SIG-M5 treated with dmso at 0.1 percent for 504 hours (cell line): ENCODE data around the gene SNCA.

Source experiments
- DNase-seq: peaks from one replicate; lab custom pipeline; 2025; ENCODE audit not compliant: unreplicated experiment; lab: John Stamatoyannopoulos, UW

SNCA gene

DNA sequence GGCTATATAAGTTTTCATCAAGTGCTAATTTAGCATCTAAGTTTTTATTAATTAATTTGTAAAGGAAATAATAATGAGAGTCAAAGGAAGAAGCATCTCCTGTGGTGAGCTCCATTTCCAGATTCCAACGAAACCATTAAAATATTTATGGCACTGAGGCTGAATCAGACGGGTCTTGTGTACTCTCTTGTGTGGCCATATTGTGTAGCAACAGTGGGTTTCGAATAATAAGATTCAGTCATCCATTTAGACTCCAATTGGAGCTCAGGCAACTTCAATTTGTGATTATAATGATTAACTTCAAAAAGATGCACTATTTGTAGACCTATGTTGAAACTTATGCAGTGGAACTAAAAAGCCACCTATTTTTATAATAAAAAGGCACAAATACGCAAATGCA lies 82.4 kb downstream of the SNCA start:
- no peak for DNase-seq

DNA sequence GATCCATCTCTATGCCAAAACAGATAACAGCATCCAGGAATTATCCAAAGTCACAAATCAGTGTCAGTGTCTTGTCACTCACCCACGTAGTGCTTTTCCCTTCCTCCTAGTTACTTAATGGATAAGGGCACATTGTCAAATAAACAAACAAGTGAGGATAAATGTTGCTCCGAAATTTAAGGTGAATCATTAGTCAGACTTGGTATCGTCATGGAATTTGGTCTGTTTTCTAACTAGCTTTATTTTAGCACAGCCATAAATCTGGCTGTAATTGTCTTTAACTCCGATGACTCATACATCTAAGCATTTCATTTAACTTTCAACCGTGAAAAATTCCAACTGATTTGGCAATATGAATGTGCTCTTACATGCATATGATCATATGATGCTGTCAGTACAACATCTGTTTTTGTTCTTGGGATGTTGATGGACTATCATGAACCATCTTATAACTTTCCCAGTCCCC lies 83.3 kb downstream of the SNCA start:
- DNase-seq, result no peak

DNA sequence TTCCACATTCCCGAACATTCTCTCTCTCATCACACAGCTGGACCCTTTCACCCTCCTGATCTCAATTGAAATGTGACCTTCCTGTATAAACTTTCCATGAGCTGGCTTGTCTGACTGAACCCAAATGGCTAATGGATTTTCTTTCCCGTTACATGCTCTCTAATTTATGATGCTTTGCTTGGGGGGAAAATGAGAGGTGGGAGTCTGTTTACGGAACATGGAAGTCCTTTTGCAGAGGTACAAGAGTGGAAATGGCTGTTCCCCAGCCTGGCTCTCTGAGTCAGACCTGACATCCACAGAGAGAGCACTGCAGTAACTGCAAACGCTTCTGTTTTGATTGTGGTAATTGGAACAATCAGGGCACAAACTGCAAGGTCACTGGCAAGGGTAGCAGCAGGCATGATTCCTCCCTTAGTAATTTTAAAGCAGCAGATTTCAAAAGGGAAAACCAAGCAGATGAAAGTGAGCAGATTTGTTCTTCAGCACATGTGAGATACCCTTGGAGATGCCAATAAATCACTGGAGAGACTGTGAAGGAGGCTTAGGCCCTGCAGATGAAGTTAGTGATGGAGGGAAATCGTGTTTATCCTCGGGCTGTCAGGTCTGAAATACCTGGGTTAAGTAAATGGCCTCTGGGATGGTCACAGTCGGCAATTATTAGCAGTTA lies 83.9 kb downstream of the SNCA start:
- no peak for DNase-seq

DNA sequence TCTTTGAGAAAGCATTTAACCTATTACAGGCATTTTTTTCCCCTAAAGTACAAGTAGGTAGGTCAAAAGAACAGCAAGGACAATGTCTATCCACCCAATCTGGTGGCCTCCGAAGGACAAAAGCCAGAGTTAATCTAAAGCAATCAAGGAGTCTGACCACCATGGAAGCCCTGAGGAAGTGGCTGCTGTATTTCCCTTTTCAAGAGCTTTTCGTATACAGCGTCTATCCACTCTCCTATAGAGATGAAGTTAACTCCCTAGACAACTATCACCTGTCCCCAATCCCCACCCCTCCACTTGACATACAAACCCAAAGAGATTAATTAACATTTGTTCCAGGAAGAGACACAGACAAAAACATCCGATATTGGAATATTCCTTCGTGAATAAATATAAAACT lies 85.5 kb downstream of the SNCA start:
- DNase-seq, result no peak

GRCh38 chr4:89746377-89746776 lies 90.6 kb downstream of the SNCA start:
- DNase-seq, result no peak

- DNase-seq, result no peak
Measured at GRCh38 chr4:89745708-89746107, 91.3 kb downstream of the SNCA start.

GRCh38 chr4:89744914-89745313 lies 92.0 kb downstream of the SNCA start:
- DNase-seq, result no peak

DNA sequence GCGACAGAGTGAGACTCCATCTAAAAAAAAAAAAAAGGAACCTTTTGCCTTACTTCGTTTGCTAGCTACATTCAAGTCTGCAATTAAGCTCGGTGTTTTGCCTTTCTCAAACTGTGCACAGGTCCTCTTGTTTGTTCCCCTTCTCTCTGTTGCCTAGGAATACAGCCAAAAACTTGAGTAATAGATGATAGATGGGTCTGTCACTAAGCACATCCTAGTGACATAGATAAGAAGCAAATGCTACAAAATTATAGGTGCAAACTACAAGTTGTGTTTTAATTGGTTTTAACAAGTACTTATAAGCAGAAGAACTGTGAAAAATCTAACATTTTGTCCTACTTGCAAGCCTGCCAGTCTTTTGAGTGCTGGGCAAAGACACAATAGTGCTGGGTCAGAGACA lies 95.2 kb downstream of the SNCA start:
- no peak for DNase-seq

DNA sequence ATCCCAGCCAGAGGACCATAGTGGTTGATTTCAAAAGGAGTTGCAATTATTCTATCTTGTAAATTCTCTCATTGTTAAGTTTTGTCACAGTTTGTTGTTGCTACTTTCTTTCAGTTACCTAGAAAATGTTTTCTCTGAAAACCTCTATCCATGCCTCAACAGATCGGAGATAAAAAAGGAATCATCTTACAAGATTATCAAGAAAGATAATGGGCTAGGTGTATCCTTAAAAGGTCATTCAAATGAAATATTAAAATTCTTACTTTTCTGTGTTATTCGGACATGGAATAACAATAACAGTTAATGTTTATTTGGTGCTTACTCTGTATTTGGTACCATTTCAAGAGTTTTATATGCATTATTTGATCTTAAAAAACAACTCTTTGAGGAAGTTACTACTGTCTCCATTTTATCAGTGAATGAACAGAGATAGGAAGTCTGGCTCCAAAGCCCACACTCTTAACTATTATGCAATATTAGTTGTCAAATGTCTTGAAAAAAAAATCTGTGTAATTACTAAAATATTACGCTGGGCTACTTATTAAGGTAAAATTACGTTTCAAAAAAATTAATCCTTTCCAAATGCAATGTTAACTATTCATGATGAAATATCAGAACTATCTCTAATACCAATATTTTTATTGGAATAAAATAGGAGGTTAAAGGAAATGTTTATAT lies 97.5 kb downstream of the SNCA start:
- DNase-seq, result no peak

DNA sequence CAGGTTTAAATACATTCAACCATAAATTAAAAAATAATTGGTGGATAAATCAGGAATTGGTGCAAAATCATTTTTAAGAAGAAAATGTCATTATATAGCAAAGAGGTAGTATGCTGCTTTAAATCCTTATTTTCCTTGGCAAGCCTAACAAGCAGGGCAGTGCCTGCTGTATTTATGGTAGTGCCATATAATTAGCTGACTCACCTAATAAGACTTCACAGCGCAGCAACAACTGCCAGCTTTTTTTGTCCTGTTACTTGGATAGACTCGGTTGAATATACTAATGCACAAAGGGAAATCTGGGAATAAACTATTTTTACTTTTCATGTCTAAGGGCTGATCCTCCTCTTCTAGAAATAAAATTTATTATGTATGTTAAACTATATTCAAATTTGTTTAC lies 99.1 kb downstream of the SNCA start:
- no peak for DNase-seq

GRCh38 chr4:89733946-89734345 lies 103.0 kb downstream of the SNCA start:
- no peak for DNase-seq

- DNase-seq, result no peak
Measured at GRCh38 chr4:89727238-89727637, 109.7 kb downstream of the SNCA start.

GRCh38 chr4:89725268-89725667 lies 111.7 kb downstream of the SNCA start:
- DNase-seq, result no peak

DNA sequence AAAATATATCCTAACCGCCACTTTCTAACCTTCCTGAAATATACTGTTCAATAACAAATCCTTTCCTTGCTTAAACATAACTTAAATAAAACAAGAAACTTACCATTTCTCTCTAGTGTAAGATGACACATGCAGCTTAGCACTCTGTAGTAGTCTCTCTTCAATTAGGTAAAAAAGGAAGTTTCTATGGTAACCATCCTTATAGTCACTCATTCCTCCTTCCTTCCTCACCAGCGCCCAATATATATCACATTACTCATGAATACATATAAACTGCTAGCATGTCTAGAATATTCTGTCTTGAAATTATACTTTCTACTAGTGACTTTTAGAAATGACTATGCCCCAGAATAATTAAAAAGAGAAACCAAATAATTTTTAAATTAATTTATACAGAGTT lies 112.2 kb downstream of the SNCA start:
- DNase-seq, result no peak

- no peak for DNase-seq
Measured at GRCh38 chr4:89723096-89723495, 113.9 kb downstream of the SNCA start.

DNA sequence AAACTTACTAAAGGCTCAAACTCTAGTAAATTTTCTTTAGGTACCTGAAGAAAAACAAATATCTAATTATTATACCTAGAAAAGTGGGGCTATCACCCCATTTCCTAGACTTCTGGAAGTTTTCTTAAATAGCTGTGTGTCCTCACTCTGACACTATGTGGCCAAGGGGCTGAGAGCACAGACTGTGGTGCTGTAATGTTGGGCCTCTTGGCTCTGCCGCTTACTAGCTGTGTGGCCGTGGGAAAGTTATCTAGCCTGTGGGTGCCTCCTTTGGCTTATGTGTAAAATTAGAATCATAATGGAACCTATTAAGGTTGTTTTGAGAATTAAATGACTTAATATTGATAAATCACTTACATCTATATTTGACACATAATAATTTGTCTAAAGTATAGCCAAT lies 114.4 kb downstream of the SNCA start:
- no peak for DNase-seq

DNA sequence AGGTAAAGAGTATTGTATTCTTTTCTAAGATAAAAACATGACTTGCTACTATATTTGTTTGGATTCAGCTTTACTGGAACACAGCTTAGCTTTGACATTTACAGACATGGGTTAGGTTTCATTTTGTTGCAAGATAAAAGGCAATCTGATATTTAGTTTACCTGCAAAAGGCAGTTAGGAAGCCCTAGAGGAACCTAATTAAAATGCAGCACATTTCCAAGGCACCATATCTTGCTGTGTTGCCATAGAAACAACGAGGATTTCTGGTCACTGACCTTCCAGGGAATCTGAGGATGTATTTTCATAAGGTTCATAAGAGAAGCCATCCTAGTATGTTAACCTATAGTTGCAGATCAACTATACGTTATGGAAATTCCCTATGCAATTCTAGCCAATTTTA lies 116.0 kb downstream of the SNCA start:
- no peak for DNase-seq

DNA sequence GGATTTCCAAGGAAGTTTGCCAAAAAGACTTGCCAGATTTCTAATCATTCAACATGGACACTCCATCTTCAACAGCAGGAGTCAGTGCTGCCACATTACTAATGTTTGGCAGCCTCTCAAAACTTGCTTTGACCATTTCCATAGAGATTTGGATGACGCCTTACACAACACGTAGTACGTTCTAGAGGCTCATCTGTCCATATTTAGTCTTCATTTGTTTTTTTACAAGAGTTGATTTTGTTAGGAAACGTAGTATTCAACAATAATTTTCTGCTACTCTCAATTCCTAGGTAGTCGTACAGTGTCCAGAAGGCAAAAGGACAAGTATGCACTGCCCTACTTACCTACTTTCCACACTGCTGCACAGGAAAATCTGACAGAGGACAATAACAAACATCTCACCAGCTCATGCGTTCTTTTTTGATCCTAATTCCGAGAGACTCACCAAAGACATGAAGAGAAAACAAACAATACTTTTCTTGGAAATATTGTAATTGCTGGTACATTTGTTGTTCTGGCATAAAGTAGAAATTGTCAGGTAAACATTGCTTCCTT lies 117.3 kb downstream of the SNCA start:
- no peak for DNase-seq

GRCh38 chr4:89716893-89717292 lies 120.1 kb downstream of the SNCA start:
- DNase-seq, result no peak

GRCh38 chr4:89715631-89716030 lies 121.3 kb downstream of the SNCA start:
- no peak for DNase-seq

GRCh38 chr4:89712827-89713226 lies 124.1 kb downstream of the SNCA start:
- no peak for DNase-seq

DNA sequence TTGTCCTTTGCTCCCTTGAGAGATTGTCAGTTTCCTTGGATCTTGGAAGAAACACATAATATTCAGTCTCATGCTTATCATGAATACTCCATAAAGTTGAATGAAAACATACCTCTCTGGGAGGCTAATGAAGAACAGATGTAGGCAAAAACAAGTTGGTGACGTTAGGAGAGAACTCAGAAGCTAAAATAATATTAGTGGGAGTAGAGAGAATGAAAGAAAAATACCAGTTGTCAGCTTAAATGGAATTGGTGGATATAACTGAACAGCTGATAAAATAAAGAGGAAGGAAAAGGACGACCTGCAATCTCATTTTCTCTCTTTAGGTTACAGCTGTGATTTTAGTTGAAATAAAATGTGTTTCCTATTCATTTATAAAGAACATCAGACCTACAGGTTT lies 124.8 kb downstream of the SNCA start:
- no peak for DNase-seq
